Calu3 (cell line): ENCODE data around the gene RELT. TPM values are rescaled to one million over a fixed set of nuclear protein-coding genes. Genes with fewer than 3 reads are reported as not detected.
A peak's percentile ranks its signal among the peaks of the same experiment; 100 is the strongest.

Experiments used
- BruUV-seq: library from RNA; stranded (reverse); fragments of 400-500 nt; replicated peaks from 2 replicates; lab custom pipeline; 2021; lab: Mats Ljungman, UMichigan
- CTCF ChIA-PET: fragments of 300-600 bp; sonication (Branson Sonifier 250); formaldehyde crosslinking; loops from one replicate; lab custom pipeline; 2022; ENCODE audit warnings: antibody characterized with exemption; lab: Charles Lee
- DNase-seq: peaks from one replicate; pipeline ENCODE4 v3.0.0; 2022
- H3K27ac Mint-ChIP-seq: one replicate; pipeline ENCODE4 v1.8.0; 2022; ENCODE audit warnings: mixed read lengths; ENCODE audit not compliant: unreplicated experiment
- H3K27me3 Mint-ChIP-seq: one replicate; pipeline ENCODE4 v1.8.0; 2022; ENCODE audit warnings: mixed read lengths; ENCODE audit not compliant: unreplicated experiment
- H3K36me3 Mint-ChIP-seq: one replicate; pipeline ENCODE4 v1.8.0; 2022; ENCODE audit warnings: mild to moderate bottlenecking, moderate library complexity, mixed read lengths; ENCODE audit not compliant: insufficient read depth, unreplicated experiment
- H3K4me1 Mint-ChIP-seq: one replicate; pipeline ENCODE4 v1.8.0; 2022; ENCODE audit warnings: mild to moderate bottlenecking, low read depth, mixed read lengths; ENCODE audit not compliant: unreplicated experiment
- H3K4me3 Mint-ChIP-seq: one replicate; pipeline ENCODE4 v1.8.0; 2022; ENCODE audit warnings: mild to moderate bottlenecking, low read depth, moderate library complexity, mixed read lengths; ENCODE audit not compliant: unreplicated experiment
- H3K9me3 Mint-ChIP-seq: one replicate; pipeline ENCODE4 v1.8.0; 2022; ENCODE audit warnings: low read depth, mixed read lengths; ENCODE audit not compliant: unreplicated experiment
- CTCF ChIP-seq: fragments of 200-600 bp; IDR thresholded peaks from one replicate; pipeline ENCODE4 v1.8.0; 2022; ENCODE audit warnings: antibody characterized with exemption; ENCODE audit not compliant: unreplicated experiment
- intact Hi-C: fragments of 100-400 bp; cut with micrococcal nuclease; formaldehyde crosslinking; loops from one replicate; pipeline ENCODE4 v1.10.0; 2022; ENCODE audit not compliant: unreplicated experiment
- total RNA-seq: library from RNA; stranded (reverse); gene quantifications from 2 replicates; pipeline ENCODE4 v1.2.3, GENCODE V29; 2022

RELT gene
- total RNA-seq, 1 experiment from 2014 or later: 11.8 TPM

- TF ChIP-seq CTCF: no peak
- intact Hi-C loops: no loop called here
- H3K4me1 Mint-ChIP-seq: peaks cover 9% of the 10 kb centered on the region
- H3K27ac Mint-ChIP-seq: no peak overlapping the region
- no peaks in the 10 kb centered on the region for H3K9me3 Mint-ChIP-seq
- no TSS peak for BruUV-seq
- H3K4me3 Mint-ChIP-seq: no peak overlapping the region
- H3K27me3 Mint-ChIP-seq: no peaks in the 10 kb centered on the region
- H3K36me3 Mint-ChIP-seq: peaks cover 27% of the 10 kb centered on the region
- CTCF ChIA-PET: no interaction called here
- DNase-seq: no peak
These were observed 2.0 kb upstream of the RELT start for GRCh38 chr11:73374151-73374550.

- intact Hi-C loops: no loop called here
- DNase-seq: no peak
- CTCF ChIA-PET: no interaction called here
- TF ChIP-seq CTCF: no peak
- no peaks in the 10 kb centered on the region for H3K9me3 Mint-ChIP-seq
- H3K27me3 Mint-ChIP-seq: no peaks in the 10 kb centered on the region
- H3K4me3 Mint-ChIP-seq: peak overlapping the region; percentile 97
- no TSS peak for BruUV-seq
- H3K4me1 Mint-ChIP-seq: peaks cover 9% of the 10 kb centered on the region
- H3K27ac Mint-ChIP-seq: peak overlapping the region; percentile 61
- peaks cover 28% of the 10 kb centered on the region for H3K36me3 Mint-ChIP-seq
These were observed 404 bp upstream of the RELT start for GRCh38 chr11:73375830-73376159.

GRCh38 chr11:73376803-73377629, 817 bp downstream of the RELT start:
- Mint-ChIP-seq H3K4me3 (peak overlapping the region; percentile 97), H3K36me3 (peaks cover 32% of the 10 kb centered on the region), H3K4me1 (peaks cover 9% of the 10 kb centered on the region), H3K27ac (peak overlapping the region; percentile 65), H3K9me3 (no peaks in the 10 kb centered on the region), H3K27me3 (no peaks in the 10 kb centered on the region)
- no TSS peak for BruUV-seq
- no peak for TF ChIP-seq CTCF
- intact Hi-C loops: no loop called here
- peak; percentile 54 for DNase-seq
- CTCF ChIA-PET: interaction anchor here (0.6 to 0.8 kb wide), 2 partner anchors 906 to 1152 kb away, joined by 3 to 4 read pairs; partner anchors contain the start of gene INPPL1

GRCh38 chr11:73379189-73379880, 3.1 kb downstream of the RELT start:
- CTCF ChIA-PET: no interaction called here

More at GRCh38 chr11:73379189-73379880, 3.1 kb downstream of the RELT start:
- intact Hi-C loops: no loop called here
- Mint-ChIP-seq H3K4me1 (peaks cover 23% of the 10 kb centered on the region), H3K9me3 (no peaks in the 10 kb centered on the region), H3K27ac (no peak overlapping the region), H3K27me3 (no peaks in the 10 kb centered on the region), H3K36me3 (peaks cover 32% of the 10 kb centered on the region), H3K4me3 (no peak overlapping the region)
- DNase-seq: no peak
- TF ChIP-seq CTCF: no peak
- no TSS peak for BruUV-seq
